HAP-1 (cell line): Measurements from ENCODE around the gene PTPN1.
"Not testable (repeated sequence)": the region's sequence is repeated elsewhere in the genome, so short reads cannot be mapped to it uniquely, and the experiment has no call there.

ENCODE experiments used
- DNase-seq, 2 experiments: peaks; one replicate each; pipeline ENCODE4 v3.0.0-alpha.2; 2016 to 2020; ENCODE audit warnings: low spot score in 2 of 2
- H3K27me3 ChIP-seq: fragments of 250-450 bp; sonication (Bioruptor Pico); 2 replicates; pipeline ENCODE4 v1.5.1; 2020; ENCODE audit warnings: low read depth, mild to moderate bottlenecking, moderate library complexity
- H3K36me3 ChIP-seq: fragments of 250-450 bp; sonication (Bioruptor Pico); replicated peaks from 2 replicates; pipeline ENCODE4 v1.5.1; 2020; ENCODE audit warnings: mild to moderate bottlenecking
- H3K4me1 ChIP-seq: fragments of 250-450 bp; sonication (Bioruptor Pico); 2 replicates; pipeline ENCODE4 v1.5.1; 2020; ENCODE audit warnings: mild to moderate bottlenecking
- H3K4me3 ChIP-seq: fragments of 250-450 bp; sonication (Bioruptor Pico); 2 replicates; pipeline ENCODE4 v1.5.1; 2020; ENCODE audit warnings: mild to moderate bottlenecking, moderate library complexity
- H3K9me3 ChIP-seq: fragments of 250-450 bp; sonication (Bioruptor Pico); 2 replicates; pipeline ENCODE4 v1.5.1; 2020; ENCODE audit warnings: mild to moderate bottlenecking, moderate library complexity
- in situ Hi-C: fragments of 300-500 bp; cut with MboI; formaldehyde crosslinking; loops from 3 replicates; pipeline ENCODE4 v1.14.3; 2020; ENCODE audit warnings: low sequenced_read_pairs, inconsistent platforms, mixed read lengths

The PTPN1 gene

GRCh38 chr20:50591233-50591852 lies 81.2 kb downstream of the PTPN1 start:
- in situ Hi-C loops: no loop called here
- no peaks in the 10 kb centered on the region for H3K27me3 ChIP-seq

GRCh38 chr20:50592282-50593004 lies 82.3 kb downstream of the PTPN1 start:
- H3K9me3 ChIP-seq: no peaks in the 10 kb centered on the region
- no peaks in the 10 kb centered on the region for H3K36me3 ChIP-seq
- no peaks in the 10 kb centered on the region for H3K4me1 ChIP-seq
- in situ Hi-C loops: no loop called here
- H3K27me3 ChIP-seq: no peaks in the 10 kb centered on the region
- H3K4me3 ChIP-seq: no peak overlapping the region
- no peak for DNase-seq

More at GRCh38 chr20:50591233-50591852, 81.2 kb downstream of the PTPN1 start:
- Histone ChIP-seq H3K4me1 (no peaks in the 10 kb centered on the region), H3K36me3 (no peaks in the 10 kb centered on the region), H3K9me3 (no peaks in the 10 kb centered on the region), H3K4me3 (no peak overlapping the region)
- DNase-seq: no peak

GRCh38 chr20:50593005-50593335 lies 82.8 kb downstream of the PTPN1 start:
- Histone ChIP-seq H3K9me3 (no peaks in the 10 kb centered on the region), H3K4me1 (no peaks in the 10 kb centered on the region), H3K36me3 (no peaks in the 10 kb centered on the region), H3K27me3 (no peaks in the 10 kb centered on the region), H3K4me3 (no peak overlapping the region)
- no peak for DNase-seq
- in situ Hi-C loops: no loop called here

- Histone ChIP-seq H3K36me3 (no peaks in the 10 kb centered on the region), H3K9me3 (no peaks in the 10 kb centered on the region), H3K4me3 (no peak overlapping the region), H3K4me1 (no peaks in the 10 kb centered on the region), H3K27me3 (no peaks in the 10 kb centered on the region)
- no peak for DNase-seq
- in situ Hi-C loops: no loop called here
These were observed 84.0 kb downstream of the PTPN1 start for GRCh38 chr20:50594231-50594590.

GRCh38 chr20:50594591-50595432 lies 84.6 kb downstream of the PTPN1 start:
- Histone ChIP-seq H3K4me1 (no peaks in the 10 kb centered on the region), H3K4me3 (no peak overlapping the region), H3K9me3 (no peaks in the 10 kb centered on the region), H3K27me3 (no peaks in the 10 kb centered on the region), H3K36me3 (no peaks in the 10 kb centered on the region)
- no peak for DNase-seq
- in situ Hi-C loops: no loop called here

- DNase-seq: no peak
- Histone ChIP-seq H3K4me3 (no peak overlapping the region), H3K27me3 (no peaks in the 10 kb centered on the region), H3K9me3 (no peaks in the 10 kb centered on the region), H3K36me3 (no peaks in the 10 kb centered on the region), H3K4me1 (no peaks in the 10 kb centered on the region)
- in situ Hi-C loops: no loop called here
These were observed 85.3 kb downstream of the PTPN1 start for GRCh38 chr20:50595433-50595895.

GRCh38 chr20:50595988-50596693 lies 86.0 kb downstream of the PTPN1 start:
- Histone ChIP-seq H3K4me3 (no peak overlapping the region), H3K9me3 (no peaks in the 10 kb centered on the region), H3K36me3 (no peaks in the 10 kb centered on the region), H3K27me3 (no peaks in the 10 kb centered on the region), H3K4me1 (no peaks in the 10 kb centered on the region)
- in situ Hi-C loops: no loop called here
- no peak for DNase-seq

GRCh38 chr20:50596694-50597021 lies 86.5 kb downstream of the PTPN1 start:
- no peak for DNase-seq
- no peaks in the 10 kb centered on the region for H3K4me1 ChIP-seq
- no peaks in the 10 kb centered on the region for H3K36me3 ChIP-seq
- no peaks in the 10 kb centered on the region for H3K27me3 ChIP-seq
- no peak overlapping the region for H3K4me3 ChIP-seq
- no peaks in the 10 kb centered on the region for H3K9me3 ChIP-seq
- in situ Hi-C loops: no loop called here

- no peaks in the 10 kb centered on the region for H3K4me1 ChIP-seq
- H3K9me3 ChIP-seq: no peaks in the 10 kb centered on the region
- no peaks in the 10 kb centered on the region for H3K36me3 ChIP-seq
- no peak overlapping the region for H3K4me3 ChIP-seq
- in situ Hi-C loops: no loop called here
- H3K27me3 ChIP-seq: no peaks in the 10 kb centered on the region
- no peak for DNase-seq
These were observed 87.3 kb downstream of the PTPN1 start for GRCh38 chr20:50597406-50597969.

- no peaks in the 10 kb centered on the region for H3K9me3 ChIP-seq
- in situ Hi-C loops: no loop called here
- no peak overlapping the region for H3K4me3 ChIP-seq
- no peaks in the 10 kb centered on the region for H3K4me1 ChIP-seq
- DNase-seq: no peak
- no peaks in the 10 kb centered on the region for H3K27me3 ChIP-seq
- H3K36me3 ChIP-seq: no peaks in the 10 kb centered on the region
These were observed 87.9 kb downstream of the PTPN1 start for GRCh38 chr20:50598074-50598473.

- H3K9me3 ChIP-seq, H3K27me3 ChIP-seq, H3K36me3 ChIP-seq, H3K4me3 ChIP-seq, in situ Hi-C loops, DNase-seq, H3K4me1 ChIP-seq: not testable (repeated sequence)
These were observed 88.6 kb downstream of the PTPN1 start for GRCh38 chr20:50598768-50599167.

- Histone ChIP-seq H3K4me1 (no peaks in the 10 kb centered on the region), H3K4me3 (no peak overlapping the region), H3K36me3 (no peaks in the 10 kb centered on the region), H3K27me3 (no peaks in the 10 kb centered on the region), H3K9me3 (no peaks in the 10 kb centered on the region)
- in situ Hi-C loops: no loop called here
- DNase-seq: no peak
These were observed 90.2 kb downstream of the PTPN1 start for GRCh38 chr20:50600281-50600895.
